ENCODE data around the gene TIPARP.

The TIPARP gene

GRCh38 chr3:156637480-156638022 is 36.8 kb upstream of the TIPARP start:
- Histone ChIP-seq H2BK12ac (ENCODE audit: low read length) (no peak overlapping the region), H3K23ac (ENCODE audit: low read depth, low read length, poor library complexity) (no peak overlapping the region), H2BK15ac (ENCODE audit: low read length) (no peak overlapping the region), H3K9me3 (replicated peaks in 1 of 2; ENCODE audit: control insufficient read depth in 2 of 2, insufficient read depth in 1 of 2, low read depth in 1 of 2, low read length in 2 of 2) (no peaks in the 10 kb centered on the region), H3K18ac (ENCODE audit: low read length) (no peak overlapping the region), H2AFZ (ENCODE audit: low read length) (no peak overlapping the region), H2BK5ac (ENCODE audit: low read length) (no peak overlapping the region), H2AK5ac (ENCODE audit: low read depth, low read length) (no peak overlapping the region), H3K36me3 (replicated peaks in 1 of 2; ENCODE audit: control insufficient read depth in 2 of 2, insufficient read depth in 2 of 2, low read length in 2 of 2) (no peaks in the 10 kb centered on the region), H3K9ac (ENCODE audit: low read depth, low read length, poor library complexity) (no peak overlapping the region), H3K4ac (ENCODE audit: low read length) (no peak overlapping the region), H3K4me1 (ENCODE audit: control insufficient read depth in 2 of 2, insufficient read depth in 1 of 2, low read depth in 1 of 2, low read length in 2 of 2) (peaks cover 0 to under 1% of the 10 kb centered on the region in 2 donors), H3K4me3 (ENCODE audit: low read length in 2 of 2) (no peak overlapping the region), H3K79me1 (ENCODE audit: low read depth, low read length) (no peaks in the 10 kb centered on the region), H3K27ac (replicated peaks; ENCODE audit: low read length) (no peak overlapping the region), H2BK120ac (ENCODE audit: low read depth, low read length) (no peak overlapping the region), H4K8ac (ENCODE audit: low read depth, low read length) (no peak overlapping the region), H4K91ac (ENCODE audit: low read depth, low read length, poor library complexity) (no peak overlapping the region), H3K27me3 (ENCODE audit: control insufficient read depth in 3 of 3, insufficient read depth in 3 of 3, low read depth in 1 of 3, low read length in 3 of 3) (peaks cover 0 to 50% (median 0%) of the 10 kb centered on the region in 3 experiments), H3K14ac (ENCODE audit: low read length) (no peak overlapping the region), H3K4me2 (ENCODE audit: insufficient read depth, low read length, poor library complexity, severe bottlenecking) (no peak overlapping the region)
- DNase-seq (ENCODE audit: low spot score): no peak
- WGBS, 2 donors (ENCODE audit: extremely low coverage in 2 of 2, insufficient read length in 2 of 2, insufficient replicate concordance in 1 of 2): no CpG with 5 or more reads among the region's 3 CpGs

- Histone ChIP-seq H4K8ac (ENCODE audit: low read depth, low read length) (no peak overlapping the region), H3K4ac (ENCODE audit: low read length) (no peak overlapping the region)
- WGBS, 2 donors (ENCODE audit: extremely low coverage in 2 of 2, insufficient read length in 2 of 2, insufficient replicate concordance in 1 of 2): no CpG with 5 or more reads among the region's 4 CpGs
Measured at GRCh38 chr3:156638271-156638670, 36.1 kb upstream of the TIPARP start.

GRCh38 chr3:156639414-156640023 is 34.9 kb upstream of the TIPARP start:
- Histone ChIP-seq H2BK5ac (ENCODE audit: low read length) (no peak overlapping the region), H2AK5ac (ENCODE audit: low read depth, low read length) (no peak overlapping the region), H3K27ac (replicated peaks; ENCODE audit: low read length) (no peak overlapping the region), H3K4me3 (ENCODE audit: low read length in 2 of 2) (no peak overlapping the region), H3K14ac (ENCODE audit: low read length) (no peak overlapping the region), H3K9me3 (replicated peaks in 1 of 2; ENCODE audit: control insufficient read depth in 2 of 2, insufficient read depth in 1 of 2, low read depth in 1 of 2, low read length in 2 of 2) (no peaks in the 10 kb centered on the region), H3K36me3 (replicated peaks in 1 of 2; ENCODE audit: control insufficient read depth in 2 of 2, insufficient read depth in 2 of 2, low read length in 2 of 2) (no peaks in the 10 kb centered on the region), H3K27me3 (ENCODE audit: control insufficient read depth in 3 of 3, insufficient read depth in 3 of 3, low read depth in 1 of 3, low read length in 3 of 3) (peaks cover 0 to 37% (median 0%) of the 10 kb centered on the region in 3 experiments), H3K9ac (ENCODE audit: low read depth, low read length, poor library complexity) (no peak overlapping the region), H4K8ac (ENCODE audit: low read depth, low read length) (no peak overlapping the region), H2AFZ (ENCODE audit: low read length) (no peak overlapping the region), H3K79me1 (ENCODE audit: low read depth, low read length) (no peaks in the 10 kb centered on the region), H4K91ac (ENCODE audit: low read depth, low read length, poor library complexity) (no peak overlapping the region), H3K4me1 (ENCODE audit: control insufficient read depth in 2 of 2, insufficient read depth in 1 of 2, low read depth in 1 of 2, low read length in 2 of 2) (peaks cover 10 to 17% of the 10 kb centered on the region in 2 donors), H3K4me2 (ENCODE audit: insufficient read depth, low read length, poor library complexity, severe bottlenecking) (no peak overlapping the region), H2BK12ac (ENCODE audit: low read length) (no peak overlapping the region), H3K18ac (ENCODE audit: low read length) (no peak overlapping the region), H2BK15ac (ENCODE audit: low read length) (no peak overlapping the region), H3K23ac (ENCODE audit: low read depth, low read length, poor library complexity) (no peak overlapping the region), H3K4ac (ENCODE audit: low read length) (no peak overlapping the region), H2BK120ac (ENCODE audit: low read depth, low read length) (no peak overlapping the region)
- DNase-seq (ENCODE audit: low spot score): no peak

More at GRCh38 chr3:156638271-156638670, 36.1 kb upstream of the TIPARP start:
- H2BK15ac ChIP-seq (ENCODE audit: low read length): no peak overlapping the region
- H4K91ac ChIP-seq (ENCODE audit: low read depth, low read length, poor library complexity): no peak overlapping the region
- no peak overlapping the region for H3K23ac ChIP-seq (ENCODE audit: low read depth, low read length, poor library complexity)
- DNase-seq (ENCODE audit: low spot score): no peak
- H3K4me3 ChIP-seq (ENCODE audit: low read length in 2 of 2): no peak overlapping the region
- H3K27me3 ChIP-seq (ENCODE audit: control insufficient read depth in 3 of 3, insufficient read depth in 3 of 3, low read depth in 1 of 3, low read length in 3 of 3): peaks cover 0 to 48% (median 0%) of the 10 kb centered on the region in 3 experiments
- H2BK12ac ChIP-seq (ENCODE audit: low read length): no peak overlapping the region
- H3K9me3 ChIP-seq (replicated peaks in 1 of 2; ENCODE audit: control insufficient read depth in 2 of 2, insufficient read depth in 1 of 2, low read depth in 1 of 2, low read length in 2 of 2): no peaks in the 10 kb centered on the region
- no peak overlapping the region for H3K18ac ChIP-seq (ENCODE audit: low read length)
- no peak overlapping the region for H3K4me2 ChIP-seq (ENCODE audit: insufficient read depth, low read length, poor library complexity, severe bottlenecking)
- no peak overlapping the region for H2AK5ac ChIP-seq (ENCODE audit: low read depth, low read length)
- H3K79me1 ChIP-seq (ENCODE audit: low read depth, low read length): no peaks in the 10 kb centered on the region
- H3K36me3 ChIP-seq (replicated peaks in 1 of 2; ENCODE audit: control insufficient read depth in 2 of 2, insufficient read depth in 2 of 2, low read length in 2 of 2): no peaks in the 10 kb centered on the region
- H3K4me1 ChIP-seq (ENCODE audit: control insufficient read depth in 2 of 2, insufficient read depth in 1 of 2, low read depth in 1 of 2, low read length in 2 of 2): peaks cover 2 to 8% of the 10 kb centered on the region in 2 donors
- H3K14ac ChIP-seq (ENCODE audit: low read length): no peak overlapping the region
- H2AFZ ChIP-seq (ENCODE audit: low read length): no peak overlapping the region
- H2BK5ac ChIP-seq (ENCODE audit: low read length): no peak overlapping the region
- no peak overlapping the region for H2BK120ac ChIP-seq (ENCODE audit: low read depth, low read length)
- no peak overlapping the region for H3K9ac ChIP-seq (ENCODE audit: low read depth, low read length, poor library complexity)
- H3K27ac ChIP-seq (replicated peaks; ENCODE audit: low read length): no peak overlapping the region

- Histone ChIP-seq H4K91ac (ENCODE audit: low read depth, low read length, poor library complexity) (no peak overlapping the region), H3K4me3 (ENCODE audit: low read length in 2 of 2) (no peak overlapping the region), H2BK15ac (ENCODE audit: low read length) (no peak overlapping the region), H3K4ac (ENCODE audit: low read length) (no peak overlapping the region), H2AK5ac (ENCODE audit: low read depth, low read length) (no peak overlapping the region), H3K36me3 (replicated peaks in 1 of 2; ENCODE audit: control insufficient read depth in 2 of 2, insufficient read depth in 2 of 2, low read length in 2 of 2) (no peaks in the 10 kb centered on the region), H3K9me3 (replicated peaks in 1 of 2; ENCODE audit: control insufficient read depth in 2 of 2, insufficient read depth in 1 of 2, low read depth in 1 of 2, low read length in 2 of 2) (no peaks in the 10 kb centered on the region), H2BK12ac (ENCODE audit: low read length) (no peak overlapping the region), H3K79me1 (ENCODE audit: low read depth, low read length) (no peaks in the 10 kb centered on the region), H3K9ac (ENCODE audit: low read depth, low read length, poor library complexity) (no peak overlapping the region), H3K23ac (ENCODE audit: low read depth, low read length, poor library complexity) (no peak overlapping the region), H3K18ac (ENCODE audit: low read length) (no peak overlapping the region), H3K14ac (ENCODE audit: low read length) (no peak overlapping the region), H2BK5ac (ENCODE audit: low read length) (no peak overlapping the region), H3K4me1 (ENCODE audit: control insufficient read depth in 2 of 2, insufficient read depth in 1 of 2, low read depth in 1 of 2, low read length in 2 of 2) (peaks cover 10 to 19% of the 10 kb centered on the region in 2 donors), H3K27ac (replicated peaks; ENCODE audit: low read length) (no peak overlapping the region), H3K27me3 (ENCODE audit: control insufficient read depth in 3 of 3, insufficient read depth in 3 of 3, low read depth in 1 of 3, low read length in 3 of 3) (peaks cover 0 to 17% (median 0%) of the 10 kb centered on the region in 3 experiments), H3K4me2 (ENCODE audit: insufficient read depth, low read length, poor library complexity, severe bottlenecking) (no peak overlapping the region), H2AFZ (ENCODE audit: low read length) (no peak overlapping the region), H4K8ac (ENCODE audit: low read depth, low read length) (no peak overlapping the region), H2BK120ac (ENCODE audit: low read depth, low read length) (no peak overlapping the region)
- no peak for DNase-seq (ENCODE audit: low spot score)
- WGBS, 2 donors (ENCODE audit: extremely low coverage in 2 of 2, insufficient read length in 2 of 2, insufficient replicate concordance in 1 of 2): no CpG with 5 or more reads among the region's 1 CpG
Measured at GRCh38 chr3:156641618-156641975, 32.8 kb upstream of the TIPARP start.

Data from neuronal stem cell (in vitro differentiated cells).